Activated naive CD8-positive, alpha-beta T cell treated with anti-CD3 and anti-CD28 coated beads, Interleukin-2, amount 50 U/mL, for 24 hours (primary cell): ENCODE data around the gene TLR2.

Source experiments
- ATAC-seq: fragments of 150-1000 bp; cut with Tn5 transposase; one replicate; pipeline ENCODE4 v1.10.0; 2021
- DNase-seq: peaks from one replicate; pipeline ENCODE4 v3.0.0; 2021
- H3K27ac Mint-ChIP-seq: one replicate; pipeline ENCODE4 v1.8.0; 2021; ENCODE audit warnings: mild to moderate bottlenecking, mixed read lengths
- H3K27me3 Mint-ChIP-seq: one replicate; pipeline ENCODE4 v1.8.0; 2021; ENCODE audit warnings: mixed read lengths
- H3K36me3 Mint-ChIP-seq: one replicate; pipeline ENCODE4 v1.8.0; 2021; ENCODE audit warnings: low read depth, mixed read lengths
- H3K4me1 Mint-ChIP-seq: one replicate; pipeline ENCODE4 v1.8.0; 2021; ENCODE audit warnings: mixed read lengths
- H3K4me3 Mint-ChIP-seq: one replicate; pipeline ENCODE4 v1.8.0; 2021; ENCODE audit warnings: mild to moderate bottlenecking, moderate library complexity, mixed read lengths
- H3K9me3 Mint-ChIP-seq: one replicate; pipeline ENCODE4 v1.8.0; 2021; ENCODE audit warnings: mixed read lengths

TLR2 gene

GRCh38 chr4:153733751-153734448, 49.8 kb downstream of the TLR2 start:
- Mint-ChIP-seq H3K4me3 (no peak overlapping the region), H3K27me3 (peaks cover 3% of the 10 kb centered on the region), H3K27ac (no peak overlapping the region), H3K4me1 (peaks cover 15% of the 10 kb centered on the region), H3K36me3 (no peaks in the 10 kb centered on the region), H3K9me3 (no peaks in the 10 kb centered on the region)
- DNase-seq, result no peak
- ATAC-seq, result peak; percentile 43

DNA sequence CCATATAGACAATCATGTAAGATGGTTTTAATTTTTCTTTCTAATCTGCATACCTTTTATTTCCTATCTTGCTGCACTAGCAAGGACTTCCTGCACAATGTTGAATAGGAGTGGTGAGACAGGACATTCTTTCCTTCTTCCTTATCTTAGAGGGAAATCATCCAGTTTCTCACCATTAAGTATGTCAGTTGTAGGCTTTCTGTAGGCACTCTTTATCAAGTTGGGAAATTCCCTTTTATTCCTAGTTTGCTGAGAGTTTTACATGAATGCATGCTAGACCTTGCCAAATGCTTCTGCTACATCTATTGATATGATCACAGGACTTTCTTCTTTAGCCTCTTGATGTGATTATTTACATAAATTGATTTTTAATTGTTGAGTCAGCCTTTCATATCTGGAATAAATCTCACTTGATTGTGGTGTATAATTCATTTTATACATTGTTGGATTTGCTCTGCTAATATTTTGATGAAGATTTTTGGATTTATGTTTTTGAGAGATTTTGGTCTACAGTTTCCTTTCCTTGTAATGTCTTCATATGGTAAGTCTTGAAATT, 51.9 kb downstream of the TLR2 start:
- H3K36me3 Mint-ChIP-seq, result peaks cover 2% of the 10 kb centered on the region
- ATAC-seq (no peak), DNase-seq (no peak)
- H3K4me1 Mint-ChIP-seq, result peaks cover 15% of the 10 kb centered on the region
- no peak overlapping the region for H3K27ac Mint-ChIP-seq
- no peak overlapping the region for H3K4me3 Mint-ChIP-seq
- H3K27me3 Mint-ChIP-seq, result peaks cover 5% of the 10 kb centered on the region
- H3K9me3 Mint-ChIP-seq, result peaks cover 5% of the 10 kb centered on the region

DNA sequence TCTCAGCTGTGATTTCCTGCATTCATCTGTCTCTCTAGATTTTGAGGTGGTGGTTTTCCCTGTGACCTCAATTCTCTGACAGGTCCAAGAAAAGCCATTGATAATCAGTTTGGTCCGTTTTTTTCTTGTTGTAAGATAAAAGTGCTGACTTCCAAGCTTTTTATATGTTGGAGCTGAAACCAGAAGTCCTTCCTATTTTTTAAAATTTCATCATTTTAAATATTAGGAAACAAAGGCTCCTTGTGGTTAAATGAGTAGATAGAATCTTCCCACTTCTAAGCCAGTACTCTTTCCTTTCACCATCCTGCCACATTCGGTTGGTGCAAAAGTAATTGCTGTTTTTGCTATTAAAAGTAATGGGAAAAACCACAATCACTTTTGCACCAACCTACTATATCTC, 57.5 kb downstream of the TLR2 start:
- Mint-ChIP-seq H3K9me3 (peaks cover 5% of the 10 kb centered on the region), H3K36me3 (peaks cover 2% of the 10 kb centered on the region), H3K4me1 (no peaks in the 10 kb centered on the region), H3K4me3 (no peak overlapping the region), H3K27me3 (peaks cover 10% of the 10 kb centered on the region), H3K27ac (no peak overlapping the region)
- no peak for DNase-seq
- no peak for ATAC-seq

DNA sequence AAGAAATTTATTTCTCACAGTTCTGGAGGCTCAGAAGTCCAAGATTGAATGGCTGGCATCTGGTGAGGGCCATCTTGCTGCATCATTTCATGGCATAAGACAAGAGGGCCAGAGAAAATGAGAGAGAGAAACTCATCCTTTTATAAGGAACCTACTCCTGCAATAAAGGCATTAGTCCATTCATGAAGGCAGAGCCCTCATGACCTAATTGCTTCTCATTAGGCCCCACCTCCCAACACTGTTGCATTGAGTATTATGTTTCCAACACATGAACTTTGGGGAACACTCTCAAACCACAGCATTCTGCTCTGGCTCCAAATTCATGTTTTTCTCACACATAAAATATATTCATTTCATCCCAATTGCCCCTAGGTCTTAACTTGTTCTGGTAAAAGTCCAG, 61.6 kb downstream of the TLR2 start:
- H3K27ac Mint-ChIP-seq, result no peak overlapping the region
- H3K9me3 Mint-ChIP-seq, result peaks cover 1% of the 10 kb centered on the region
- no peak overlapping the region for H3K4me3 Mint-ChIP-seq
- ATAC-seq (no peak), DNase-seq (no peak)
- H3K4me1 Mint-ChIP-seq, result peaks cover 3% of the 10 kb centered on the region
- peaks cover 10% of the 10 kb centered on the region for H3K27me3 Mint-ChIP-seq
- H3K36me3 Mint-ChIP-seq, result peaks cover under 1% of the 10 kb centered on the region

- no peak overlapping the region for H3K4me3 Mint-ChIP-seq
These were observed 63.4 kb downstream of the TLR2 start for GRCh38 chr4:153747406-153747955.

GRCh38 chr4:153748378-153748777, 64.3 kb downstream of the TLR2 start:
- Mint-ChIP-seq H3K36me3 (no peaks in the 10 kb centered on the region), H3K9me3 (no peaks in the 10 kb centered on the region), H3K27me3 (peaks cover 2% of the 10 kb centered on the region), H3K27ac (no peak overlapping the region), H3K4me1 (peaks cover 3% of the 10 kb centered on the region), H3K4me3 (no peak overlapping the region)
- no peak for ATAC-seq
- DNase-seq, result no peak

More at GRCh38 chr4:153747406-153747955, 63.4 kb downstream of the TLR2 start:
- Mint-ChIP-seq H3K36me3 (no peaks in the 10 kb centered on the region), H3K27ac (no peak overlapping the region), H3K9me3 (no peaks in the 10 kb centered on the region), H3K27me3 (peaks cover 2% of the 10 kb centered on the region), H3K4me1 (peaks cover 3% of the 10 kb centered on the region)
- ATAC-seq (no peak), DNase-seq (no peak)

- peak; percentile 75 for DNase-seq
- H3K4me3 Mint-ChIP-seq, result no peak overlapping the region
- no peaks in the 10 kb centered on the region for H3K9me3 Mint-ChIP-seq
- H3K27ac Mint-ChIP-seq, result no peak overlapping the region
- no peaks in the 10 kb centered on the region for H3K36me3 Mint-ChIP-seq
- peaks cover 8% of the 10 kb centered on the region for H3K4me1 Mint-ChIP-seq
- ATAC-seq, result peak; percentile 96
- peaks cover 2% of the 10 kb centered on the region for H3K27me3 Mint-ChIP-seq
These were observed 66.2 kb downstream of the TLR2 start for GRCh38 chr4:153750197-153750817.

DNA sequence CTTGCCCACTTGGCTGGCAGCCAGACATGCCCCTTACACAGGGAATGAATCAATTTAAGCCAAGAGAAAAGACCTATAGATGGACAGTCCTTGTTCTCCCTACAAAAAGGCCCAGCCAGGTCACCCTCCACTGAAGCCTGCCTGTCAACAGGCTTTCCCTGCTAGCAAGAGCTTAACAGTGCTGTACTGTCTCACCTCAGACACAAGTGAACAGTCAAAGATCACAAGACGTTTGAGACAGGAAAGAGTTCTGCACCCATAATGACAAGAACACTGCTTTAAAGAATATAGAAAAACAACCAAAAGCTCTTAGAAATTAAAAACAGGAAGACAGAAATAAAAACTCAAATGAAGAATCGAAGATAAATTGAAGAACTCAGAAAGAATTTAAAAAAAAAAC, 71.1 kb downstream of the TLR2 start:
- ATAC-seq, result no peak
- Mint-ChIP-seq H3K27me3 (peaks cover 14% of the 10 kb centered on the region), H3K36me3 (no peaks in the 10 kb centered on the region), H3K27ac (no peak overlapping the region), H3K9me3 (no peaks in the 10 kb centered on the region), H3K4me3 (no peak overlapping the region), H3K4me1 (peaks cover 17% of the 10 kb centered on the region)
- DNase-seq, result no peak
